Vagina (tissue), 2 donors: ENCODE measurements around the gene DDX20.

Source experiments
- POLR2A ChIP-seq, 2 donors: fragments of 450-650 bp; IDR thresholded peaks; one replicate each; pipeline ENCODE4 v1.6.1; 2017; ENCODE audit warnings: antibody characterized with exemption in 2 of 2, mild to moderate bottlenecking in 2 of 2, moderate library complexity in 2 of 2
- POLR2AphosphoS5 ChIP-seq, 2 donors: sonication (generic); formaldehyde crosslinking; IDR thresholded peaks; one replicate each; pipeline ENCODE4 v1.9.0; 2017; ENCODE audit warnings: antibody characterized with exemption in 2 of 2, mild to moderate bottlenecking in 2 of 2, low read depth in 1 of 2; ENCODE audit not compliant: insufficient read depth in 1 of 2
- TF ChIP-seq, protein P1 (sequence below), 3 experiments: fragments of 450-650 bp in 2 of 3; fragments of 200-600 bp in 1 of 3; sonication (generic) in 1 of 3; IDR thresholded peaks; one replicate each; pipeline ENCODE4 v1.5.1; 2017 to 2019; ENCODE audit warnings: antibody characterized with exemption in 3 of 3, mild to moderate bottlenecking in 2 of 3, moderate library complexity in 2 of 3

- TF ChIP-seq POLR2AphosphoS5 (IDR thresholded peaks at IDR 0.05; ENCODE audit: insufficient read depth in 1 of 2, low read depth in 1 of 2) = no peak
- TF ChIP-seq, protein P1, sequence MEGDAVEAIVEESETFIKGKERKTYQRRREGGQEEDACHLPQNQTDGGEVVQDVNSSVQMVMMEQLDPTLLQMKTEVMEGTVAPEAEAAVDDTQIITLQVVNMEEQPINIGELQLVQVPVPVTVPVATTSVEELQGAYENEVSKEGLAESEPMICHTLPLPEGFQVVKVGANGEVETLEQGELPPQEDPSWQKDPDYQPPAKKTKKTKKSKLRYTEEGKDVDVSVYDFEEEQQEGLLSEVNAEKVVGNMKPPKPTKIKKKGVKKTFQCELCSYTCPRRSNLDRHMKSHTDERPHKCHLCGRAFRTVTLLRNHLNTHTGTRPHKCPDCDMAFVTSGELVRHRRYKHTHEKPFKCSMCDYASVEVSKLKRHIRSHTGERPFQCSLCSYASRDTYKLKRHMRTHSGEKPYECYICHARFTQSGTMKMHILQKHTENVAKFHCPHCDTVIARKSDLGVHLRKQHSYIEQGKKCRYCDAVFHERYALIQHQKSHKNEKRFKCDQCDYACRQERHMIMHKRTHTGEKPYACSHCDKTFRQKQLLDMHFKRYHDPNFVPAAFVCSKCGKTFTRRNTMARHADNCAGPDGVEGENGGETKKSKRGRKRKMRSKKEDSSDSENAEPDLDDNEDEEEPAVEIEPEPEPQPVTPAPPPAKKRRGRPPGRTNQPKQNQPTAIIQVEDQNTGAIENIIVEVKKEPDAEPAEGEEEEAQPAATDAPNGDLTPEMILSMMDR (IDR thresholded peaks at IDR 0.05) = no peak
- TF ChIP-seq POLR2A (IDR thresholded peaks at IDR 0.05) = no peak
These were observed 34.5 kb upstream of the DDX20 start for GRCh38 chr1:111720977-111721786.
